Measurements from ENCODE around the gene RGR. TPM values are rescaled to one million over a fixed set of nuclear protein-coding genes. Genes with fewer than 3 reads are reported as not detected.

The RGR gene
- total and polyA plus RNA-seq, 2 experiments from 2014 or later: not detected

GRCh38 chr10:84248794-84249193, 3.9 kb downstream of the RGR start:
- no peaks in the 10 kb centered on the region for H3K79me2 ChIP-seq (replicated peaks; ENCODE audit: insufficient read depth)
- H3K27me3 ChIP-seq (ENCODE audit: insufficient read depth): no peaks in the 10 kb centered on the region
- Mint-ChIP-seq H3K9me3 (peaks cover 3% of the 10 kb centered on the region; the same call in 1 of the 3 replicates), H3K27ac (no peak overlapping the region), H3K4me1 (no peaks in the 10 kb centered on the region), H3K27me3 (ENCODE audit: insufficient read depth, low read depth, poor library complexity) (peaks cover 10% of the 10 kb centered on the region), H3K36me3 (ENCODE audit: low read depth) (no peaks in the 10 kb centered on the region), H3K4me3 (no peak overlapping the region)
- no peaks in the 10 kb centered on the region for H3K36me3 ChIP-seq (ENCODE audit: insufficient read depth)
- ATAC-seq (no peak), DNase-seq (ENCODE audit: low spot score) (no peak)
- no peak overlapping the region for H2AFZ ChIP-seq
- TF ChIP-seq NANOG (IDR thresholded peaks at IDR 0.05; ENCODE audit: borderline replicate concordance): no peak
- peak in 1 of 2 experiments; percentile 30; a peak in 1 of 4 replicates for TF ChIP-seq CTCF (conservative IDR thresholded peaks at IDR 0.05; ENCODE audit: low read depth in 2 of 2)
- H3K9me2 ChIP-seq (ENCODE audit: insufficient read depth): no peaks in the 10 kb centered on the region
- no peak overlapping the region for H3K27ac ChIP-seq (ENCODE audit: low read depth)
- H3K4me2 ChIP-seq: no peak overlapping the region
- no peaks in the 10 kb centered on the region for H4K20me1 ChIP-seq (replicated peaks; ENCODE audit: insufficient read depth)
- no peaks in the 10 kb centered on the region for H3F3A ChIP-seq (replicated peaks; ENCODE audit: low read depth)
- no peaks in the 10 kb centered on the region for H3K4me1 ChIP-seq (ENCODE audit: insufficient read depth)
- no peak overlapping the region for H3K4me3 ChIP-seq

- H3K79me2 ChIP-seq (replicated peaks; ENCODE audit: insufficient read depth): no peaks in the 10 kb centered on the region
- no peak overlapping the region for H3K4me2 ChIP-seq
- Mint-ChIP-seq H3K9me3 (peaks cover 3% of the 10 kb centered on the region; the same call in 1 of the 3 replicates), H3K4me3 (no peak overlapping the region), H3K36me3 (ENCODE audit: low read depth) (no peaks in the 10 kb centered on the region), H3K4me1 (no peaks in the 10 kb centered on the region; the same call in 1 of the 3 replicates), H3K27ac (no peak overlapping the region), H3K27me3 (ENCODE audit: insufficient read depth, low read depth, poor library complexity) (peaks cover 13% of the 10 kb centered on the region)
- no peaks in the 10 kb centered on the region for H3K36me3 ChIP-seq (ENCODE audit: insufficient read depth)
- DNase-seq (ENCODE audit: low spot score) (no peak), ATAC-seq (no peak)
- no peaks in the 10 kb centered on the region for H3K9me2 ChIP-seq (ENCODE audit: insufficient read depth)
- H3K27ac ChIP-seq (ENCODE audit: low read depth): no peak overlapping the region
- no peak overlapping the region for H2AFZ ChIP-seq
- peaks cover 9% of the 10 kb centered on the region for H3K27me3 ChIP-seq (ENCODE audit: insufficient read depth)
- H3F3A ChIP-seq (replicated peaks; ENCODE audit: low read depth): no peaks in the 10 kb centered on the region
- no peaks in the 10 kb centered on the region for H4K20me1 ChIP-seq (replicated peaks; ENCODE audit: insufficient read depth)
- no peak overlapping the region for H3K4me3 ChIP-seq
- no peaks in the 10 kb centered on the region; the same call in 1 of the 2 replicates for H3K4me1 ChIP-seq (ENCODE audit: insufficient read depth)
- TF ChIP-seq REST (IDR thresholded peaks at IDR 0.05; ENCODE audit: unreplicated experiment) (no peak), EZH2 (IDR thresholded peaks at IDR 0.05; ENCODE audit: low read depth, unreplicated experiment) (no peak), ZNF114 (CRISPR knock-in tag; IDR thresholded peaks at IDR 0.05) (no peak), ZNF331 (CRISPR knock-in tag; IDR thresholded peaks at IDR 0.05; ENCODE audit: low read depth) (no peak), JUNB (IDR thresholded peaks at IDR 0.05; ENCODE audit: unreplicated experiment) (no peak), ZNF462 (CRISPR knock-in tag; IDR thresholded peaks at IDR 0.05) (no peak), NANOG (IDR thresholded peaks at IDR 0.05; ENCODE audit: borderline replicate concordance) (no peak)
Measured at GRCh38 chr10:84254552-84255478, 10.0 kb downstream of the RGR start.
